Neural cell (in vitro differentiated cells): Measurements from ENCODE around the gene THRB.

Experiments used
- EP300 ChIP-seq: fragments of 450-650 bp; conservative IDR thresholded peaks from 2 replicates; pipeline ENCODE4 v1.6.1; 2014; ENCODE audit warnings: antibody characterized with exemption, mild to moderate bottlenecking, moderate library complexity; ENCODE audit not compliant: poor library complexity, severe bottlenecking
- EZH2 ChIP-seq: fragments of 200-600, 300-800 bp; shearing (Covaris generic), sonication (generic); IDR thresholded peaks from 2 replicates; pipeline ENCODE4 v1.6.1; 2014; ENCODE audit warnings: antibody characterized with exemption, low read length, borderline replicate concordance, mild to moderate bottlenecking; ENCODE audit not compliant: insufficient read depth, poor library complexity, severe bottlenecking
- MXI1 ChIP-seq: fragments of 450-650 bp; conservative IDR thresholded peaks from 2 replicates; pipeline ENCODE4 v1.6.1; 2014; ENCODE audit warnings: antibody characterized with exemption, mild to moderate bottlenecking; ENCODE audit not compliant: poor library complexity, severe bottlenecking
- POLR2AphosphoS5 ChIP-seq: IDR thresholded peaks from 2 replicates; pipeline ENCODE4 v1.6.1; 2012
- RAD21 ChIP-seq: fragments of 450-650 bp; conservative IDR thresholded peaks from 2 replicates; pipeline ENCODE4 v1.6.1; 2014; ENCODE audit warnings: antibody characterized with exemption, mild to moderate bottlenecking, moderate library complexity
- SMC3 ChIP-seq: fragments of 450-650 bp; conservative IDR thresholded peaks from 2 replicates; pipeline ENCODE4 v1.6.1; 2014; ENCODE audit warnings: antibody characterized with exemption, mild to moderate bottlenecking, moderate library complexity; ENCODE audit not compliant: poor library complexity
- TAF1 ChIP-seq: IDR thresholded peaks from 2 replicates; pipeline ENCODE4 v1.6.1; 2012; ENCODE audit warnings: low read depth
- TF ChIP-seq, protein P1 (sequence below): fragments of 450-650 bp; IDR thresholded peaks from 2 replicates; pipeline ENCODE4 v1.5.1; 2014; ENCODE audit warnings: antibody characterized with exemption, mild to moderate bottlenecking, moderate library complexity; ENCODE audit not compliant: poor library complexity, severe bottlenecking
- TF ChIP-seq, protein P2 (sequence below): IDR thresholded peaks from 2 replicates; pipeline ENCODE4 v1.6.1; 2012; ENCODE audit warnings: borderline replicate concordance

DNA sequence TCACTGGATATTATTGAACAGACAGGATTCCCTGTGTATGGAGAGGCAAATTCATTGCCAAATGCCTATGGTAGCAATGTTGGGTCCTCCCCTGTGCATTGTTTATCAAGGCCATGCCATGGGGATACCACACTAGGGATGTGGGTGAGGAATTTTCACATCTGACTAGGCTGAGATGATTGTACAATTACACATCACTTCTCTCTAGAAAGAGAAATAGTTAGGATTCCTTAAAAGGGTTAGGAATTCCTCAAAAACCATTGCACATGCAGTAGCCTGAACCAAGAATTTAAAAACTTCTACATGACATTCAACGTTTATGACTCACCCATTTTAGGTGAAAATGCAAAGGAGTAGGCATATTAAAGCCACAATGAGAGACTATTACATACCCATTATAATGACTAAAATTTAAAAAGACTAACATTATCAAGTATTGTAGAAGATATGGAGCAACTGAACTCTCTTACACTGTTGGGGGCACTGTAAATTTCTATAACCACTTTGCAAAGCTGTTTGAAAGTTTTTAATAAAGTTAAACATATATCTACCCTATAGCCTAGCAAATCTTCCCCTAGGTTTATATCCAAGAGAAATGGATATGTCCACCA is 175.9 kb downstream of the THRB start:
- TF ChIP-seq MXI1 (no peak), POLR2AphosphoS5 (no peak), EZH2 (no peak), TAF1 (no peak), EP300 (no peak), RAD21 (no peak), SMC3 (no peak)
- TF ChIP-seq, protein P1, sequence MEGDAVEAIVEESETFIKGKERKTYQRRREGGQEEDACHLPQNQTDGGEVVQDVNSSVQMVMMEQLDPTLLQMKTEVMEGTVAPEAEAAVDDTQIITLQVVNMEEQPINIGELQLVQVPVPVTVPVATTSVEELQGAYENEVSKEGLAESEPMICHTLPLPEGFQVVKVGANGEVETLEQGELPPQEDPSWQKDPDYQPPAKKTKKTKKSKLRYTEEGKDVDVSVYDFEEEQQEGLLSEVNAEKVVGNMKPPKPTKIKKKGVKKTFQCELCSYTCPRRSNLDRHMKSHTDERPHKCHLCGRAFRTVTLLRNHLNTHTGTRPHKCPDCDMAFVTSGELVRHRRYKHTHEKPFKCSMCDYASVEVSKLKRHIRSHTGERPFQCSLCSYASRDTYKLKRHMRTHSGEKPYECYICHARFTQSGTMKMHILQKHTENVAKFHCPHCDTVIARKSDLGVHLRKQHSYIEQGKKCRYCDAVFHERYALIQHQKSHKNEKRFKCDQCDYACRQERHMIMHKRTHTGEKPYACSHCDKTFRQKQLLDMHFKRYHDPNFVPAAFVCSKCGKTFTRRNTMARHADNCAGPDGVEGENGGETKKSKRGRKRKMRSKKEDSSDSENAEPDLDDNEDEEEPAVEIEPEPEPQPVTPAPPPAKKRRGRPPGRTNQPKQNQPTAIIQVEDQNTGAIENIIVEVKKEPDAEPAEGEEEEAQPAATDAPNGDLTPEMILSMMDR: no peak
- TF ChIP-seq, protein P2, sequence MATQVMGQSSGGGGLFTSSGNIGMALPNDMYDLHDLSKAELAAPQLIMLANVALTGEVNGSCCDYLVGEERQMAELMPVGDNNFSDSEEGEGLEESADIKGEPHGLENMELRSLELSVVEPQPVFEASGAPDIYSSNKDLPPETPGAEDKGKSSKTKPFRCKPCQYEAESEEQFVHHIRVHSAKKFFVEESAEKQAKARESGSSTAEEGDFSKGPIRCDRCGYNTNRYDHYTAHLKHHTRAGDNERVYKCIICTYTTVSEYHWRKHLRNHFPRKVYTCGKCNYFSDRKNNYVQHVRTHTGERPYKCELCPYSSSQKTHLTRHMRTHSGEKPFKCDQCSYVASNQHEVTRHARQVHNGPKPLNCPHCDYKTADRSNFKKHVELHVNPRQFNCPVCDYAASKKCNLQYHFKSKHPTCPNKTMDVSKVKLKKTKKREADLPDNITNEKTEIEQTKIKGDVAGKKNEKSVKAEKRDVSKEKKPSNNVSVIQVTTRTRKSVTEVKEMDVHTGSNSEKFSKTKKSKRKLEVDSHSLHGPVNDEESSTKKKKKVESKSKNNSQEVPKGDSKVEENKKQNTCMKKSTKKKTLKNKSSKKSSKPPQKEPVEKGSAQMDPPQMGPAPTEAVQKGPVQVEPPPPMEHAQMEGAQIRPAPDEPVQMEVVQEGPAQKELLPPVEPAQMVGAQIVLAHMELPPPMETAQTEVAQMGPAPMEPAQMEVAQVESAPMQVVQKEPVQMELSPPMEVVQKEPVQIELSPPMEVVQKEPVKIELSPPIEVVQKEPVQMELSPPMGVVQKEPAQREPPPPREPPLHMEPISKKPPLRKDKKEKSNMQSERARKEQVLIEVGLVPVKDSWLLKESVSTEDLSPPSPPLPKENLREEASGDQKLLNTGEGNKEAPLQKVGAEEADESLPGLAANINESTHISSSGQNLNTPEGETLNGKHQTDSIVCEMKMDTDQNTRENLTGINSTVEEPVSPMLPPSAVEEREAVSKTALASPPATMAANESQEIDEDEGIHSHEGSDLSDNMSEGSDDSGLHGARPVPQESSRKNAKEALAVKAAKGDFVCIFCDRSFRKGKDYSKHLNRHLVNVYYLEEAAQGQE: no peak
